GM19351 (cell line): Measurements from ENCODE around the gene RBCK1.
A peak's percentile ranks its signal among the peaks of the same experiment; 100 is the strongest.
"Not testable (repeated sequence)": the region's sequence is repeated elsewhere in the genome, so short reads cannot be mapped to it uniquely, and the experiment has no call there.

Source experiments
- ATAC-seq: cut with Tn5 transposase; IDR thresholded peaks from one replicate; pipeline ENCODE4 v1.9.1; 2021; ENCODE audit warnings: mild to moderate bottlenecking, moderate library complexity; ENCODE audit not compliant: unreplicated experiment

The RBCK1 gene

DNA sequence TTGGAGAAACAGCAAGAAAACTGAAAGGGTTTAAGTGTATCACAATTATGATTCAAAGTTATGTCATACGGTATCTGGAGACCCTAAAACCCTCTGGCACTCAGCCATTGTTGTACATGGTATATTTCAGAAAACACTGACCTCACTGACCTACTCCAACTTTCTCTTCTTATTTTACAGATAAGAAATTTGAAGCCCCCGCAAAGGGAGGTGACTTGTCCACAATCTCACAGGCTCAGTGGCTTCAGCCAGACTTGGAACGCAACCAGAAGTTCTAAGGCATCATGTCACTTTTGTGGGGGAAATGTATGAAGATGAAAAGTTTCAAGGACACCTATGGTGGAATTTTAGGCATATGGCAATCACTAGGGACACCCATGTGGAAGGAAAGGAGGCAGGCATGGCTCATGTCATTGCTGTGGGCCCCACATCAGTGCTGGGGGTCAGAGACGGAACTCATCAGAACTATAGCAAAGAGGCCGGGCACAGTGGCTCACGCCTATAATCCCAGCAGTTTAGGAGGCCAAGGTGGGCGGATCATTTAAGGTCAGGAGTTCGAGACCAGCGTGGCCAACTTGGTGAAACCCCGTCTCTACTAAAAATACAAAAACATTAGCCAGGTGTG lies 32.7 kb upstream of the RBCK1 start:
- ATAC-seq, result no peak

- ATAC-seq, result no peak
Observed at GRCh38 chr20:376089-376488, 32.0 kb upstream of the RBCK1 start.

DNA sequence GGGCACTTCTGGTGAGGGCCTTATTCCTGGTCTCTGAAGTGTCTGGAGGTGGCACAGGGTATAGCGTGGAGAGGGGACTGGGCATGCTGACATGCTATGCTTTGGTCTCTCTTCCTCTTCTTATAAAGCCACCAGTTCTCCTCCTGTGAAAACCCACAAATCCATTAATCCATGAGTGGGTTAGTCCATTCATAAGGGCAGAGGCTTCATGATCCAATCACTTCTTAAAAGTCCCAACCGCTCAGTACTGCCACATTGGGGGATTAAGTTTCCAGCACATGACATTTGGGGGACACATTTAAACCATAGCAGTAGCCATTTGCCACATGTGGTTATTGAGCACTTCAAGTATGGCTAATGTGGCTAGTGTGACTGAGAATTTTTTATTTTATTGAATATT lies 31.3 kb upstream of the RBCK1 start:
- no peak for ATAC-seq

GRCh38 chr20:377578-377977 lies 30.5 kb upstream of the RBCK1 start:
- ATAC-seq, result not testable (repeated sequence)

- no peak for ATAC-seq
Observed at GRCh38 chr20:378961-379336, 29.1 kb upstream of the RBCK1 start.

GRCh38 chr20:380763-381580 lies 27.1 kb upstream of the RBCK1 start:
- ATAC-seq, result peak; percentile 64

GRCh38 chr20:381581-382290 lies 26.4 kb upstream of the RBCK1 start:
- peak; percentile 66 for ATAC-seq

GRCh38 chr20:382291-383115 lies 25.6 kb upstream of the RBCK1 start:
- ATAC-seq, result no peak

GRCh38 chr20:383889-384288 lies 24.2 kb upstream of the RBCK1 start:
- ATAC-seq, result no peak

DNA sequence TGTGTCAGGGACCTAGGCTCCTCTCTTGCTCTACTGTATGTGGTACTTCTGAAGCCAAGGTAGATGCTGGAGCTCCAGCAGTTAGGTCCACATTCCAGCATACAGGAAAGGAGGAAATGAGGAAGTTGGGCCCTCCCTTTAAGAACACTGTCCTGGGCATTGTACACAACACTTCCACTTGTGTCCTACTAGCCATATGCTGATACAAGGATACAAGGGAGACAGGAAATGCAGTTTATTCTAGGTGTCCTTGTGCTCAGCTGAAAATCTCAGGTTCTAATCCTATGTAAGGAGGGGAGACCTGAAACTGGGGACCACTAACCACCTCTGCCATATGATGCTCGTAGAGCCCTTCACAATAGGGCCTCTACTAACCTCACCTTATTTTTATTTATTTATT lies 23.4 kb upstream of the RBCK1 start:
- ATAC-seq, result no peak

DNA sequence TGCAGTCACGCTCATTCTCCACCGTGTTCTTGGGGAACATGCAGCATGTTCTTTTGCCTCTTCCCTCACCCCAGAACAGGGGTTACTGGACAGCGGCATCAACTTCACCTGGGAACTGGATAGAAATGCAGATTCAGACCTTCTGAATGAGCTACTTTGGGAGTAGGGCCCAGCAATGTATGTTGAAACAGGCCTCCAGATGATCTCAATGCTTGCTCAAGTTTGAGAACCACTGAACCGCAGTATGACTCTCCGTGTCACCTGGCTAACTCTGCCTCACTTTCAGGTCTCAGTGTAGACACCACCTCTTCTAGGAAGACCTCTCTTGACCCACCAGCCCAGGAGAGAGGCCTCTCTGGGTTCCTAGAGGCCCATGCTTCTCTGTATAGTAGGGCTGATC lies 22.7 kb upstream of the RBCK1 start:
- ATAC-seq, result no peak

DNA sequence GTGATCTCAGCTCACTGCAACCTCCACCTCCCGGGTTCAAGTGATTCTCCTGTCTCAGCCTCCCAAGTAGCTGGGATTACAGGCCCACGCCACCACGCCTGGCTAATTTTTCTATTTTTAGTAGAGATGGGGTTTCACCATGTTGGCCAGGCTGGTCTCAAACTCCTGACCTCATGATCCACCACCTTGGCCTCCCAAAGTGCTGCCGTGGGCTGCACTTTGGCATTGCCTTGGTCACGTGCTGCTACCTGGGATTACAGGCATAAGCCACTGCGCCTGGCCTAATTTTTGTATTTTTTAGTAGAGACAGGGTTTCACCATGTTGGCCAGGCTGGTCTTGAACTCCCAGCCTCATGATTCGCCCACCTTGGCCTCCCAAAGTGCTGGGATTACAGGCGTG lies 21.5 kb upstream of the RBCK1 start:
- ATAC-seq, result not testable (repeated sequence)

DNA sequence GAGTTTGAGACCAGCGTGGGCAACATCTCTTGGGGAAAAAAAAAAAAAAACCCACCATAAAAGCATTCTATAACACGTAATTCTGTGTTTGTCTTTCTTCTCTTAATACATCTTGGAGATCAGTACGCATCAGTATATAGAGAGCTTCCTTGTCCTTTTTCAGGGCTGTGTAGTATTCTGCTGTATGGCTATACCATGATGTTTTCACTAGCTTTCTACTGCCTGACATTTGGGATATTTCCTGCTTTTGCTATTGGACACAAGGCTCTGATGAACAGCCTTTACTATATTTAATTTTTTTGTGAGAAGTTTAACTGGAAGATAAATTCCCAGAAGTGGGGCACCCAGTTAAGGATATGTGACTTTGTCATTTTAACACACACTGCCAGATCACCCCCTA lies 20.6 kb upstream of the RBCK1 start:
- ATAC-seq, result no peak

DNA sequence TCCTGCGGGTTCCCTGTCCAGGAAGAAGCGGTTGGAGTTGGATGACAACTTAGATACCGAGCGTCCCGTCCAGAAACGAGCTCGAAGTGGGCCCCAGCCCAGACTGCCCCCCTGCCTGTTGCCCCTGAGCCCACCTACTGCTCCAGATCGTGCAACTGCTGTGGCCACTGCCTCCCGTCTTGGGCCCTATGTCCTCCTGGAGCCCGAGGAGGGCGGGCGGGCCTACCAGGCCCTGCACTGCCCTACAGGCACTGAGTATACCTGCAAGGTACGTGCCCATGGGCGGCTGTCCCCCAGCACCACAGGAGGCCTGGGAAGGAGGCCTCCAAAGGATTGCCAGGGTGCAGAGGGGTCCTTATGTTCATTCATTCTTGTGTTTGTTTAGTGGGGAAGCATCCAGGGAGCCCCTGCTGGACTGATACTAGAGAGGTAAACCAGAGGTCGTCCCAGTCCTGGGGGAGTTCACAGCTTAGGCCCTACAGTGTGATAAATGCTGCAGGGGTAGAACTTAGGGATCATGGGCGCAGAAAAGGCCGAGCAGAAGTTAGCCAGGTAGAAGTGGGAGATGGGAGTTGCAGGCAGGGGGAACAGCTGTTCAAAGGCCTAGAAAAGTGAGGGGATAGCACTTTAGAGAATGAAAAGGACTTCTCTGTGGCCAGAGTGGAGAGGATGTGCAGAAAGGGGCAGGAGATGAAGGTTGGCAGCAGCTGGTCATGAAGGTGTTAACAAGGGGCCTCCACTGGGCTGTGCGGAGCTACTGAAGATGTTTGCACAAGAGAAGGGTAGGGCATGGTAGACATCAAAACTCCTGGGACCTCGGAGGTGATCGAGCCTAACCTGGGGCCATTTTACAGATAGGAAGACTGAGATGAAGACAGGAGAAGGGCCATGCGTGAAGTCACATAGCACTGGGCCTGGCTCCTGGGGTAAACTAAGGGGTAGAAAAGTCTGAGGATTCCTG lies 19.8 kb upstream of the RBCK1 start:
- ATAC-seq, result no peak

DNA sequence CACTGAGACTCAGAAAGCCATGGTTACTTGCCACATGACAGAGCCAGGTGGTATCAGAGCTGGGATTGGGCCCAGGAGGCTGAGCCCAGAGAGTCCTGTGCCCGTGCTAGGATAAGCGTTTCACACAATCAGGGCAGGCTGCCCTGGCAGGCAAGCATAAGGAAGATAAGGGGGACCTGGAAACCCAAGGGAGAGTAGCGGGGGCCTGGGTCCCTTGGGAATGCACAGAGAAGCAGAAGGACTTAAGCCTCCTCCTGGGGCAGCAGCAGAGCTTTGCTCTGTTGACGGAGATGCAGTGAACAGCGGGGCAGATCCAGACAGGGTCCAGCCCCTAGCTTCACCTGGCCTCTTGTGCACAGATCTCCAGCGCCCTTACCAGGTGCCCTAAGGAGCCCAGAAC lies 18.9 kb upstream of the RBCK1 start:
- no peak for ATAC-seq

GRCh38 chr20:391041-391711 lies 16.9 kb upstream of the RBCK1 start:
- ATAC-seq, result no peak

DNA sequence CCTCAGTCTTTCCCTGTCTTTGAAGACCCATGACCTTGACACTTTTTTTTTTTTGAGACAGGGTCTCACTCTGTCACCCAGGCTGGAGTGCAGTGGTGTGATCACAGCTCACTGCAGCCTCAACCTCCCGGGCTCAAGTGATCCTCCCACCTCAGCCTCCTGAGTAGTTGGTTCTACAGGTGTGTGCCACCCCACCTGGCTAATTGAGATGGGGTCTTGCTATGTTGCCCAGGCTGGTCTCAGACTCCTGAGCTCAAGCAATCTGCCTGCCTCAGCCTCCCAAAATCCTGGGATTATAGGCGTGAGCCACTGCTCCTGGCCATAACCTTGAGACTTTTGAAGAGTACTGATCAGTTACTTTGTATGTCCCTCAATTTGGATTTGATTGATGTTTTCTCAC lies 14.8 kb upstream of the RBCK1 start:
- ATAC-seq, result not testable (repeated sequence)

DNA sequence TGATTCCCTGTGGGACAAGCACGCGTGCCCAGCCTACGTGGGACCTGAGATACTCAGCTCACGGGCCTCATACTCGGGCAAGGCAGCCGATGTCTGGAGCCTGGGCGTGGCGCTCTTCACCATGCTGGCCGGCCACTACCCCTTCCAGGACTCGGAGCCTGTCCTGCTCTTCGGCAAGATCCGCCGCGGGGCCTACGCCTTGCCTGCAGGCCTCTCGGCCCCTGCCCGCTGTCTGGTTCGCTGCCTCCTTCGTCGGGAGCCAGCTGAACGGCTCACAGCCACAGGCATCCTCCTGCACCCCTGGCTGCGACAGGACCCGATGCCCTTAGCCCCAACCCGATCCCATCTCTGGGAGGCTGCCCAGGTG lies 11.9 kb upstream of the RBCK1 start:
- ATAC-seq, result no peak

DNA sequence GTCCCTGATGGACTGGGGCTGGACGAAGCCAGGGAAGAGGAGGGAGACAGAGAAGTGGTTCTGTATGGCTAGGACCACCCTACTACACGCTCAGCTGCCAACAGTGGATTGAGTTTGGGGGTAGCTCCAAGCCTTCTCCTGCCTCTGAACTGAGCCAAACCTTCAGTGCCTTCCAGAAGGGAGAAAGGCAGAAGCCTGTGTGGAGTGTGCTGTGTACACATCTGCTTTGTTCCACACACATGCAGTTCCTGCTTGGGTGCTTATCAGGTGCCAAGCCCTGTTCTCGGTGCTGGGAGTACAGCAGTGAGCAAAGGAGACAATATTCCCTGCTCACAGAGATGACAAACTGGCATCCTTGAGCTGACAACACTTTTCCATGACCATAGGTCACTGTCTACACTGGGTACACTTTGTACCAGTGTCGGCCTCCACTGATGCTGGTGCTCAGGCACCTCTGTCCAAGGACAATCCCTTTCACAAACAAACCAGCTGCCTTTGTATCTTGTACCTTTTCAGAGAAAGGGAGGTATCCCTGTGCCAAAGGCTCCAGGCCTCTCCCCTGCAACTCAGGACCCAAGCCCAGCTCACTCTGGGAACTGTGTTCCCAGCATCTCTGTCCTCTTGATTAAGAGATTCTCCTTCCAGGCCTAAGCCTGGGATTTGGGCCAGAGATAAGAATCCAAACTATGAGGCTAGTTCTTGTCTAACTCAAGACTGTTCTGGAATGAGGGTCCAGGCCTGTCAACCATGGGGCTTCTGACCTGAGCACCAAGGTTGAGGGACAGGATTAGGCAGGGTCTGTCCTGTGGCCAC lies 11.3 kb upstream of the RBCK1 start:
- no peak for ATAC-seq
